HG02642 (cell line): ENCODE measurements around the gene RPL14.

Experiments used
- ATAC-seq: cut with Tn5 transposase; IDR thresholded peaks from one replicate; pipeline ENCODE4 v1.9.1; 2021; ENCODE audit warnings: mild to moderate bottlenecking; ENCODE audit not compliant: unreplicated experiment, poor library complexity

RPL14 gene

GRCh38 chr3:40516201-40516600 lies 59.1 kb downstream of the RPL14 start:
- no peak for ATAC-seq

GRCh38 chr3:40518067-40518466 lies 60.9 kb downstream of the RPL14 start:
- ATAC-seq: no peak
